HG03432 (cell line): Measurements from ENCODE around the gene MARVELD1.
"Not testable (repeated sequence)": the region's sequence is repeated elsewhere in the genome, so short reads cannot be mapped to it uniquely, and the experiment has no call there.

Source experiments
- ATAC-seq: cut with Tn5 transposase; IDR thresholded peaks from one replicate; pipeline ENCODE4 v1.9.1; 2021; ENCODE audit warnings: mild to moderate bottlenecking, moderate library complexity; ENCODE audit not compliant: unreplicated experiment

Gene MARVELD1

DNA sequence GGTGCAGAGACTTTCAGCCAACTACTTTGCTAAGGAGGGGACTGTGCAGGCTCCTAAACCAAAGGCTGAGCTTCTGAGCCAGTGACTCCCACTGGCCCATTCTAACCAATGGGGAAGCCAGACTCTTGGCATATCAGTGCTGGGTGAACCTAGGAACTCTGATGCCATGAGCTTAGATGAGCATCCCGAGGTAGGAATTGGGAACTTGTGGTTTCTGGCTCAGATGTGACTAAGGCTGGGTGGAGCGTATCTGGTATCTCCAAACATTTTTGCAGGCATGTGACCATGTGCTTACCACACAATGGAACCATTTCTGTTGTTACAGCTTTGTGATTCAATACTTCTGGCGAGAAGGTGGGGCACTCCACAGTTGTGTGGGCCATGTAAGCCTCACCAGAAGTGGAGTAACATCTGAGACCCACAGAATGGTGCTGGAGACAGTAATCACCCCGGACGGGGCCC is 23.9 kb upstream of the MARVELD1 start:
- ATAC-seq = no peak

DNA sequence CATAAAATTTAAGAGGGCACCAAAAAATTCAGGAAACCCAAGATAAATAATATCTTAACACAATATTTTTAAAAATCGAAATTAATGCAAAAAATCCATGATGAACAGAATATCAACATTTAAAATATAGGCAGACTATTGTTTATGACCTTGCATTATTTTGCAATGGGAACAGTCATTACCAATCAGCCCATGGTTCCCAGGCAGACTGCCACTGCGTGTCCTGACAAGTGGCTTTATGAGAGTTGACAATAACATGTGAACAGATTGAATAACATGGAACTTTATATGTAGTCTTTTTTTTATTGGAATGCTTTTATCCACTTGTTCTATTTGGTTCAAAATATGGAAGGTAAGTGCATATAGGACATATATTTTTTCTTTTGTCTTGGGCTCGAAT is 23.4 kb upstream of the MARVELD1 start:
- no peak for ATAC-seq

DNA sequence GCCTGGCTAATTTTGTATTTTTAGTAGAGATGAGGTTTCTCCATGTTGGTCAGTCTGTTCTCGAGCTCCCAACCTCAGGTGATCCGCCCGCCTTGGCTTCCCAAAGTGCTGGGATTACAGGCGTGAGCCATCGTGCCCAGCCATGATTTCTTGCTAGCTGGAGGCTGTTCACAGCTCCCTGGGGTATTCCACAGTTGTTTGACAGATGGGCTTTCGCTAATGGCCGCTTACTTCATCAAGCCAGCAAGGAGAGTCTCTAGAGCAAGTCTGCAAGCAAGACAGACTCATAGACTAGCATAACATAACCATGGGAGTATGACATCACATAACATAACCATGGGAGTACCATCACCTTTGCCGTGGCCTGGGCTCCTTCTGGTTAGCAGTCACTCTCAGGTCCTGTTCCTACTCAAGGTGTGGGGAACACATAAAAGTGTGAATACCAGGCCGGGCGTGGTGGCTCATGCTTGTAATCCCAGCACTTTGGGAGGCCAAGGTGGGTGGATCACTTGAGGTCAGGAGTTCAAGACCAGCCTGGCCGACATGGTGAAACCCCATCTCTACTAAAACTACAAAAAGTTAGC is 15.4 kb upstream of the MARVELD1 start:
- ATAC-seq = not testable (repeated sequence)

DNA sequence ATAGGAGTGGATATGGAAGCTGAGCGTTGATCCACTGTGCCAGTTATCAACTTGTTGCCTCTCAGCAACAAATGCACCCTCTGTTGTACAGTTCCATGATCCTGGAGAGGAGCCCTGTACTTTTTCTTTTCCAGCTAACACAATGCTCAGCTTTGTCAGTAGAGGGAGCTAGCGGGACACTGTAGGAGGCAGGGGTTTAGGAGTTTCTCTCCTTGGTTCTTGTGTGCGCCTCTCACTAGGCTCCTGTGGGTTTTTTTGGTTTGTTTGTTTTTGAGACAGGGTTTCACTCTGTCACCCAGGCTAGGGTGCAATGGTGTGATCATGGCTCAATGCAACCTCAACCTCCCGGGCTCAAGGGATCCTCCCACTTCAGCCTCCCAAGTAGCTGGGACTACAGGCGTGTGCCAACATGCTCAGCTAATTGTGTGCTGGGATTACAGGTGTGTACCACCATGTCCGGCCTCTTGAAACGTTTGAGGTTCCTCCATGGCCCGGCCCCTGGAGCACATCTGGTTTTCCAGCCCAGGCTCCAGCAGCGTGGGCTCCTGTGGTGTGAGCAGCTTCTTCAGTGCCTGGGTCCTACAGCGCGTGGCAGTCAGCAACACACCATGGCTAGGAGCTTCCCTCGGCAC is 12.0 kb upstream of the MARVELD1 start:
- ATAC-seq = peak; percentile 84

DNA sequence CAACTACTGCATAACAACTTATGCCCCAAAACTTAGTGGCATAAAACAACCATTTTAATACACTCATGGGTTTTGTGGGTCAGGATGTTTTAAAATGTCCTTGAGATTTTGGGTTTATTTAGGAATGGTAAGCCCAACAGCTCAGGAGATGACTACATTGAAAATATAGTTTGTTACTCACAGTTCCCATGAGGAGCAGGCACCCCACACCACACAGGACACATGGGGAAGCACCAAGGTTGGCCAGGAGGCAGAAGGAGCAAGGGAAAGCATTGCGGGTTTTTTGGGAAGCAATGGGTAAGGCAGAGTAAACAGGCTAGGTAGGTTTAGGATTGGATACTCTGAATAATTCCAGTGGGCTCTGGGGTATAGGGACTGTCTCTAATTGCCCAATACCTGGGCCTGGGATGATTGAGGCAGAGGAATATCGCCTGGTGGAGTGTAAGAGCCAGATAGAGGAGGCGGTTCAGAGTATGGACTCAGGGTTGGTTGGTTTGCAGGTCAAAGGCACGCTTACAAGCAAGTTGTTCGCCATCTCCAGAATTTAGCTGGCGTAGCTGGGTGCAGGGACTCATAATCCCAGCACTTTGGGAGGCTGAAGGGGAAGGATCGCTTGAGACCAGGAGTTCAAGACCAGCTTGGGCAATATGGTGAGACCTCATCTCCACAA is 10.0 kb upstream of the MARVELD1 start:
- ATAC-seq = no peak

DNA sequence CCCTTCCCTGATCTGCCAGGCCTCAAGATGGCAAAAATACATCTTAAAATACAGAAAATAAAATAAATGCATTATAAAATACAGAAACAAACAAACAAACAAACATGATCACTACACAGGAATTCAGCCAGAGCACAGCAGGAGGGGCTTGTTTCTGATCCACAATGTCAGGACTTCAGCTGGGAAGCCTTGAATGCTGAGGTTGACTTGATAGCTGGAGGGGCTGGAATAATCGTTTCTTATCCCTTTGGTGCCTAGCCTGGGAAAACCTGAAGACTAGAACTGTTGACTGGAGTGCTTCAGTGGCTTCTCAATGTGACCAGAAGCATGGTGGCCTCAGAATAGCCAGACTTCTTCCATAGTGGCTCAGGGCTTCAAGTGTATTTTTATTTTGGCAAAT is 9.2 kb upstream of the MARVELD1 start:
- no peak for ATAC-seq

DNA sequence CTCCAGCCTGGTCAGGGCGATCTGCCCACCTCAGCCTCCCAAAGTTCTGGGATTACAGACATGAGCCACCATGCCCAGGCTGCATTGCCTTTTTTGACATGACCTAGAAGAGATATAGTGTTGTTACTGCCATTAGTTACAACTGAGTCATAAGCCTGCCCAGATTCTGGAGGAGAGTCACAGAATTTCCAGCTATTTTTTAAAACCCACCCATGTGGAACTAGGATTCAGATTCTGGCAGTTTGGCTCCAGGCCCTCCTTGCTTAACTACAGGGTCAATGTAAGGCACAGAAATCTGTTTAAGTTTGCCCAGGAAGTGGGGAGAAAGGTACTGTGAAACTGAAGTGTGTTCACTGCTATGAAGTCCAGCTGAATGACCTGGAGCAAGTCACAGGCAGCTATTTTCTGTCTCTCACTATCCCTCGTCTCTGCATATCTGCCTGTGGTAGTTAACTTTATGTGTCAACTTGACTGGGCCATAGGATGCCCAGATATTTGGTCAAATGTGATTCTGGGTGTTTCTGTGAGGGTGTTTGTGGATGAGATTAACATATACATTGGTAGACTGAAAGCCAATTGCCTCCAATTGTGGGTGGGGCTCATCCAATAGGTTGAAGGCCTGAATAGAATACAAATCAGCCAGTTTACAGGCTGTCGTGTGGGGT is 8.4 kb upstream of the MARVELD1 start:
- no peak for ATAC-seq

DNA sequence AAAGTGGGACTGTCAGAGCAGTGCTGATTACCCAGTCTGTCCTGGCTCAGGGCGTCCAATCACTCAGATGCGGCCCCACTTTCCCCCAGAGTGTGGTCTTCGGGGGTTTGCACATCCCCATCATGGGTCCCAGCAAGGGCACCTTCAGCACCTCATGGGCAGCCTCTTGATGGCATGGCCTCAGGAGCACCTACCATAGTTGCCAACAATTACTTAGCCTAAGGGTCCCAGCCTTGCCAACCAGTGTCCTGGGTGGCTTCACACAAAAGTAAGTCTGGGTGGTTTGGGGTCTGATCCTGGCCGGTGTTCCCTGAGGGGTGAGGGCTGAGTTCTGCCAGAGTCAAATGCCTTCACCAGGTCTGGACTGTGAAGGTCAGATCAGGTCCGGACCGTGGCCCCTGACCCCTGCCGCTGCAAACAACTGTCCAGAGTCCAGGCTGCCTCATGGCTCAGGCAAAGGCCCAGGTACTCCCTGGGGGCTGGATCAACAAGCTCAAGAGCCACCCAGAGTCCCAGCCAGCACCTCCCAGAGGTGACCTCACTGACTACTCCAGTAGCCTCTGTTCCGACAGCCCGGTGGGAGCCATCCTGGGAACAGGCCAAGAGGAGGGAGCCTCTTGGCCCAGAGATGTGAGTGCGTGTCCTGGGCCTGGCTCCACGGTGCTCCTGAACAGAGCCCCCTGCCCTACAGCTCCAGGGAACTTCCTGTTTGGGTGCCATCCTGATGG is 6.2 kb upstream of the MARVELD1 start:
- no peak for ATAC-seq

DNA sequence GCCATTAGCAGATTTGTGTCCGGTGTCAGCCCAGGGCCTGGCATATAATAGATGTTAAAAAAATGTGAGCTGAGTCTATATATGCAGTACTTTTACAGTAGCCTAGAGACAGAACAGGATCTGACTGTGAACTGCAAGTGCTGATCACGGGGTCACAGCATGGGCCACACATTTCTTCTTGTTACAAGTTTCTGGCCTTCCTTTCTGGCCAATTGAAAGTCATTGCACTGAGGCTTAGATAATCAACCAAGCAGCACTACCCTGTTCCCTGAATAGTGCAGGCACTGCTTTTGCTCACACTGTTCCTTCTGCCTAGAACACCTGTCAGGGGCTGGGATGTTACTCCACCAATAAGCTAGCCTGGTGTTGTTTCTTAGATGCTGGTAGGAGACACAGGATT is 5.4 kb upstream of the MARVELD1 start:
- no peak for ATAC-seq

DNA sequence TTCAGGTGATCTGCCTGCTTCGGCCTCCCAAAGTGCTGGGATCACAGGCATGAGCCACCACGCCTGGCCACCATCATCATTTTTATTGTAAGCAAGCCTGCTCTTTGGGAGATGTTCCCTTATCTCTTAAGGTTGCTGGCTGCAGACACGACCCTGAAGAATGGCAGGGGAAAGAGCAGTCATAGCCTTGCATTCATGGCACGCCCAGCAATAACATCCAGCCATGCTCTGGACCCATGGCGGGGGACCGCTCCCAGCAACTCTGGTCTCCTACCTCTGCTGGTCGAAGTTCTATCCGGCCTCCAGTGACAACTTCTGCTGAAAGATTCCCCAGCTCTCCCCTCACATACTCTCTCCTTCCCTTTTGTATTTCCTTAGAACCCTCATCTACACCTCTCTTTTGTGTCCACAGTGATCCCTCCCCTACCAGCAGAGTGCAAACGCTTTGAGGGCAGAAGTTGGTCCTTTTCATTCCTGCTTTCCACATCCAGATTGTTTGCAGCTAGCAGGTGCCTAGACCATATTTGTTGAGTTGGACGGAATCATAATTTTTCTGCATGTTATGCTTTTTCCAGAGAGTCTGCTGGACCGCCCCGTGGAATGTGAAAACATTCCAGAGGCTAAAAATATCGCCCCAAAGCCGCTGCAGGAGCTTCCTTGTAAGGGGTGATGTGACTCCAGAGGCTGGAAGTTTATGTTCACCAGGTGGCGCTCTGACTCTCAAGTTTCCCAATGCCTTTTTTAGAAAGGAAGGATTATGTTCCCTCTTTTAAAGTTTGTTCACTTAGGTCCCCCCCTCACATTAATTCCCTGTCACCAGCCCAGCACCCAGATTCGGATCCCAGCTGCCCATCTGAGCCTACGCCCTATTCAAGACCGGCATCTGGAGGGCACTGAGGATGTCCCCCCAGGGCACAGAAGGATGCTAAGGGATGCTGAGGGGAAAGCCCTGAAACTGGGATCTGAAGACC is 4.3 kb upstream of the MARVELD1 start:
- ATAC-seq = no peak

DNA sequence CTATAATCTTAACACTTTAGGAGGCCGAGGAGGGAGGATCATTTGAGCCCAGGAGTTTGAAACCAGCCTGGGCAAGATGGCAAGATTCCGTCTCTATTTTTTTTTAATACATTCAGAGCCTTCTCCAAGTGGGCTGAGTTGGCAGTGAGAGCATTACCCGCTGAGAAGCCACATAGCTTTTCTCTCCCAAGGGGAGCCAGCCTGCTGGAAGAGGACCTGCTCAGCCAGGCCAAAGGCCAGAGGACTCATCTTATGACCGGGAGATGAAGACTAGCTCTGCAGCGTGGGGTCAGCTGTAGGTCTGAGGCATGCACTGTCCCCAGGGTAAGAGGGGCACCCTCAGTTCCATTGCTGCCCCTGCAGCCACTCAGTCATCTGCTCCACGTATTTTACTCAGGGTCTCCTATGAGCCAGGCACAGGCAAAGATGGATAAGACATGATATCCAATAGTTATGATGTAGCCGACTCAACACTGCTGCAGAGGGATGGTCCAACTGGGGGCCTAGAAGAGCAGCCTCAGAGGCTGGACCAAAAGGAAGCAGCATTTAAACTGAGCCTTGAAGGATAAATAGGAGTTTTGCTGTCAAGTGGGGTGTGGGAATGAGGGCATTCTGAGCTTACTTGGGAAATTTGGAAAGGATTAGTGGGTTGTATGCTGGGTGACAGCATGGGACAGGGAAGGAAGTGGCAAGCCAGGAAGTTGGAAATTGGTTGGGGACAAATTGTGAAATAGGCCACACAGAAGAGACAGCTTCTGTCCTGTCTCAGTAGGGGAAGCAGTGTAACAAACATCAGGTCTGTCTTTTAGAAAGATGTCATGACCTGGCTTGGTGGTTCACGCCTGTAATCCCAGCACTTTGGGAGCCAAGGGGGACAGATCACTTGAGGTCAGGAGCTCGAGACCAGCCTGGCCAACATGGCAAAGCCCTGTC is 1.6 kb upstream of the MARVELD1 start:
- ATAC-seq = no peak

DNA sequence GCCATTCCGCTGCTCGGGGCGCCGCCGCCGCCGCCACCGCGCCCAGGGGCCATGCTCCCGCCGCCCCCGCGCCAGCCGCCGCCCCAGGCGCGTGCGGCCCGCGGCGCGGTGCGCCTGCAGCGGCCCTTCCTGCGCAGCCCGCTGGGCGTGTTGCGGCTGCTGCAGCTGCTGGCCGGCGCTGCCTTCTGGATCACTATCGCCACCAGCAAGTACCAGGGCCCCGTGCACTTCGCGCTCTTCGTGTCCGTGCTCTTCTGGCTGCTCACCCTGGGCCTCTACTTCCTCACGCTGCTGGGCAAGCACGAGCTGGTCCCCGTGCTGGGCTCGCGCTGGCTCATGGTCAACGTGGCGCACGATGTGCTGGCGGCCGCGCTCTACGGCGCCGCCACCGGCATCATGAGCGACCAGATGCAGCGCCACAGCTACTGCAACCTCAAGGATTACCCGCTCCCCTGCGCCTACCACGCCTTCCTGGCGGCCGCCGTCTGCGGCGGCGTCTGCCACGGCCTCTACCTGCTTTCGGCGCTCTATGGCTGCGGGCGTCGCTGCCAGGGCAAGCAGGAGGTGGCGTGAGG is 383 bp downstream of the MARVELD1 start:
- peak; percentile 83 for ATAC-seq

DNA sequence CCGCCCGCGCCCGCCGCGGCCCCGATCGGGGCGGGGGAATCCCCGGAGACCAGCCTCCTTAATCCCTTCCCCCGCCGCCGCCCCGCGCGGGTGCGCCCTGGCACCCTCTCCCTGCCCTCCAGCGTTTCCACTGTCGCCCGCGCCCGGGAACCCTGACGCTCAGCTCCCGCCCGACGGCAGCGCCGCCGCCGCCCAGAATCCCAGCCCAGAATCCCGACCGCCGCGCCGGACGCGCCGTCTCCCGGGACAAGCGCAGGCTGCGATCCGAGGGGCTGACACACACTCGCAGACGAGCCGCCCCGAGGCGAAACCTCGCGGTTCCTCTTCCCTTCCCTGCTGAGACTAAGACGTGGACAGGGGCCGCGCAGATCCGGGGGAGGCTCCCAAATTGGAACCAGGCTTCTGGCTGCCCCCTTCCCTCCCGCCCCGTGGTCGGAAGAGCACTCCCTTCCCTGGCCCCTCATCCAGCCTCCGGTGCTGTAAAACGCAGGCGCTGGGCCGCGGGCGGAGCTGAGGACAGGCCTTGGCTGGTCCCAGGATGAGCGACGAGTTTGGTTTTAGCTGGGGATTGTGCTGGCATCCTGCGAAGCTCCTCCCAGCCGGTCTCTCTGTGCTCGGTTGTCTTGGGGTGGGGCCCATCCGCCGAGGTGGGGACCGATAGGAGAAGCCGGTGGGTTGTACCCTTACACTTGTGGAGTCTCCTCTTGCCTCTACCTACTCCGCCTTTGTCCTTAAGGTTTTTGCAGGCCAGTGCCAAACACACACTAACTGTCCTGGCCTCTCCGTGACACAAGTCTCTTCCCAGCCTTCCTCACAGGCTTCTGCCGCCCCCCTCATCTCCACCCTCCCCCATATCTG is 1.1 kb downstream of the MARVELD1 start:
- peak; percentile 53 for ATAC-seq

DNA sequence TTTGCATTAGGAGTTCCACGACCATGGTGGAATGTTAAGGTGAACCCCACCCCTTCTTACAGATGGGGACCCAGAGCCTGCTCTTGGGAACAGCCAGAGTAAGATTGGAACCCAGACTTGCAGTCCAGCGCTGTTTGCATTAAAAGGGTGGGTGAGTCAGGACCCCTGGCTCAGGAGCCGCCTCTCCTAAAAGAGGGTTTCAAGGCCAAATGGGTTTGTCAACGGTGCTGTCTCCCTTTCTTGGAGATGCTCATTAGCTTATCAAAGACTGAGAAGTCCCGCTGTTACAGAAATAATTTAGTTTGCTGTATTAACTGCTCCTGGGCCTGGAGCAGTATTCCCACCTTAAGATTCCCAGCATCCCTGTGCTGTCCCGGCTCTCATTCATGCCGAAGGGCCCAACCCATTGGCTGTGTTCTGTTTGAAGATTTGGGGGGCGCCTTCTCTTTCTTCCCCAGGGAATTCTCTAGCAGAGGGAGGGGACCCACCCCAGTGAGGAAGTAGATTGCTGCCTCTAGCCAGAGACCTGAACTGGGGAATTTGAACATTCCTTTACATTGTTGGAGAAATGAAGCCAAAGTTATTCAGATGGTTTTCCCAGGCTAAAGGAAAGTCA is 1.8 kb downstream of the MARVELD1 start:
- no peak for ATAC-seq

DNA sequence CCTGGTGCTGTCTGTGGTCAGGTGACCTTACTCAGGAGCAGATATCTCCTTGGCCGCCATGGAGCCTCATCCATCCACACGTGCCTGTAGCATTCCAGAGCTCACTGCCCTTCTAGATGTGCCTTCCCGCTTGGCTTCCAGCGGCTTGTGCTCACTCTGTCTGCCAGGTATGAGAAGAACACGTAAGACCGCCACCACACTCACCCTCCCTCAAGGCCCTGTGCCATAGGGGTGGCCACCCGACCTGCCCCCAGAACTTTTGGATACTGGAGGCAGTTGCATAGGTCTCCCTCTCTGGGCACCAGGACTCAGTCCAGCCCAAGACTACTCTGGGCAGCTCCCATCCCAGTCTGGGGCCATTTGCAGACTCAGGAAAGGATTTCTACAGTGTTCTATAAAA is 4.1 kb downstream of the MARVELD1 start:
- no peak for ATAC-seq

DNA sequence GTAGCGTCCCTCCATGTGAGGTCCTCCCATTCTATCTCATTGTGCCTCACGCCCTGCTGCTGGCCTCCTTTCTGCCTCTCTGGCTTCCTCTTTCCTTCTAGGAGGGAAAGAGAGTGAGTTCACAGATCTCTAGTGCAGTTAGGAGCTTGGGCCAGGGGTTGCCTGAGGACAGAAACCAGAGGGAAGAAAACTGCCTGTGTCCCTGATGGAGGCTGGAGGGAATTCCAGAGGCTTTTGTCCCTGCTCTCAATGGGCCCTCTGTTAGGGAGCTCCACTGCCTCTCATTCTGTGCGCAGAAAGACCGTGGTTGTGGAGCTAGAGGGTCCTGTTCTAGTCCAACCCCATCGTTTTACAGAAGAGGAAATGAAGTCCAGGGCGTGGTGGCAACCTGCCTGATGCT is 4.6 kb downstream of the MARVELD1 start:
- no peak for ATAC-seq

DNA sequence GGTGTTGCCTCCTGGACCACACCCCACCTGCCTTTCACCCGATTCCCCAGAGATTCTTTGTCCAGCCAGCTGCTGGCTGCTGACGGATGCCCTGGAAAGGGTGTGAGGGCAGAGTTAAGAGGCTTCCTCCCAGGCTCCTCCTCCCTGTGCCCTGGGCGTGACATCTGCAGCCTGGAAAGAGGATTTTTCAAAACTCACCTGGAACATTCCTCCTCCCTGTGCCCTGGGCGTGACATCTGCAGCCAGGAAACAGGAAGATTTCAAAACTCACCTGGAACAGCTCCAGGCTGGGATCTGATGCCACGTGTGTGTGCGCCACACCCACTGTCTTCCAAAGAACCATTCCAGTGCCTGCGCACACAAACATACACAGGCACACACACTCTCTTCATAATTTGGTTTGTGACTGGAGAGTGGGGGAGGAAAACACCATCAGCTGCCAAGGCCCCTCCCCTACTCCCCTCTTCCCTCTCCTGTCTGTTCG is 5.2 kb downstream of the MARVELD1 start:
- no peak for ATAC-seq
